Thoracic aorta (tissue), 2 donors: ENCODE measurements around the gene TTC23. TPM values are rescaled to one million over a fixed set of nuclear protein-coding genes. Genes with fewer than 3 reads are reported as not detected.

Experiments
- ATAC-seq: fragments of 150-250 bp; one replicate; pipeline ENCODE4 v1.8.0; 2017; ENCODE audit warnings: low read depth; ENCODE audit not compliant: insufficient number of reproducible peaks, low FRiP score
- DNase-seq: peaks from one replicate; pipeline ENCODE4 v3.0.0-alpha.2; 2020; ENCODE audit warnings: low spot score
- H3K27ac ChIP-seq, 2 donors: fragments of 200-600 bp; sonication (generic); 1 replicate in 1 of 2; 2 replicates in 1 of 2; pipeline ENCODE4 v1.5.1; 2016; ENCODE audit warnings: mild to moderate bottlenecking in 2 of 2, moderate library complexity in 2 of 2
- H3K27me3 ChIP-seq: fragments of 200-600 bp; sonication (generic); replicated peaks from 2 replicates; pipeline ENCODE4 v1.6.0; 2016; ENCODE audit warnings: mild to moderate bottlenecking; ENCODE audit not compliant: insufficient read depth
- H3K36me3 ChIP-seq: fragments of 200-600 bp; sonication (generic); one replicate; pipeline ENCODE4 v1.5.1; 2016
- H3K4me1 ChIP-seq, 2 donors: fragments of 200-600 bp; sonication (generic); 1 replicate in 1 of 2; 2 replicates in 1 of 2; pipeline versions ENCODE4 v1.5.1 to v1.6.0; 2016; ENCODE audit warnings: low read depth in 2 of 2, mild to moderate bottlenecking in 1 of 2; ENCODE audit not compliant: control insufficient read depth in 1 of 2
- H3K4me3 ChIP-seq: fragments of 200-600 bp; sonication (generic); 2 replicates; pipeline ENCODE4 v1.5.1; 2016; ENCODE audit warnings: mild to moderate bottlenecking
- H3K9me3 ChIP-seq: fragments of 200-600 bp; sonication (generic); 2 replicates; pipeline ENCODE4 v1.5.1; 2016
- CTCF ChIP-seq: fragments of 200-600 bp; sonication (generic); IDR thresholded peaks from one replicate; pipeline ENCODE4 v1.5.1; 2019; ENCODE audit warnings: antibody characterized with exemption
- total RNA-seq, 2 donors: library from RNA; depleted of rRNA; stranded (reverse); fragments of >200 nt; gene quantifications; one replicate each; pipeline versions ENCODE4 v1.1.0 to v1.2.3, GENCODE V29; 2016

The TTC23 gene
- total RNA-seq, 2 donors from 2014 or later = 14.2 to 32.8 TPM

DNA sequence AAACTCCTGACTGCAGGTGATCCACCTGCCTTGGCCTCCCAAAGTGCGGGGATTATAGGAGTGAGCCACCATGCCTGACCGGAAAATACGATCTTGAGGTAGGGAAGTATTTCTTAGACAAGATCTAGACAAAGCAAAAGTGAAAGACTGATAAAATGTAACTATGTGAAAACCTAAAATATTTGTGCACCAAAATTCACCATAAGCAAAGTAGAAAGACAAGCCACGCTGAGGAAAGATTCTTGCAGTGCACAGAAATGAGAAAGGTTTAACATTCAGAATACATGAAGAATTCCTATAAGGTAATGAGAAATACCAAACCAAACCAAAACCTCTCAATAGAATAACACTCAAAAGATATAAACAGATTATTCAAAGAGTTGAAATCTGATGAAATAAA lies 108.8 kb downstream of the TTC23 start:
- ATAC-seq (no peak), DNase-seq (no peak)
- Histone ChIP-seq H3K4me1 (peaks cover 7 to 31% of the 10 kb centered on the region in 2 donors), H3K36me3 (peaks cover 8% of the 10 kb centered on the region), H3K27me3 (no peaks in the 10 kb centered on the region), H3K9me3 (no peaks in the 10 kb centered on the region), H3K4me3 (no peak overlapping the region), H3K27ac (no peak overlapping the region)
- no peak for TF ChIP-seq CTCF

GRCh38 chr15:99139276-99139675 lies 110.1 kb downstream of the TTC23 start:
- Histone ChIP-seq H3K27ac (peak overlapping the region in 1 of 2 donors; percentile 2), H3K9me3 (no peaks in the 10 kb centered on the region), H3K4me3 (no peak overlapping the region), H3K36me3 (peaks cover 8% of the 10 kb centered on the region), H3K4me1 (peaks cover 7 to 40% of the 10 kb centered on the region in 2 donors), H3K27me3 (no peaks in the 10 kb centered on the region)
- no peak for TF ChIP-seq CTCF
- no peak for ATAC-seq
- no peak for DNase-seq

GRCh38 chr15:99138491-99138982 lies 110.8 kb downstream of the TTC23 start:
- H3K36me3 ChIP-seq = peaks cover 8% of the 10 kb centered on the region
- H3K27me3 ChIP-seq = no peaks in the 10 kb centered on the region
- no peak overlapping the region for H3K27ac ChIP-seq
- DNase-seq (no peak), ATAC-seq (no peak)
- peaks cover 7 to 39% of the 10 kb centered on the region in 2 donors for H3K4me1 ChIP-seq
- no peak overlapping the region for H3K4me3 ChIP-seq
- no peak for TF ChIP-seq CTCF
- H3K9me3 ChIP-seq = no peaks in the 10 kb centered on the region

DNA sequence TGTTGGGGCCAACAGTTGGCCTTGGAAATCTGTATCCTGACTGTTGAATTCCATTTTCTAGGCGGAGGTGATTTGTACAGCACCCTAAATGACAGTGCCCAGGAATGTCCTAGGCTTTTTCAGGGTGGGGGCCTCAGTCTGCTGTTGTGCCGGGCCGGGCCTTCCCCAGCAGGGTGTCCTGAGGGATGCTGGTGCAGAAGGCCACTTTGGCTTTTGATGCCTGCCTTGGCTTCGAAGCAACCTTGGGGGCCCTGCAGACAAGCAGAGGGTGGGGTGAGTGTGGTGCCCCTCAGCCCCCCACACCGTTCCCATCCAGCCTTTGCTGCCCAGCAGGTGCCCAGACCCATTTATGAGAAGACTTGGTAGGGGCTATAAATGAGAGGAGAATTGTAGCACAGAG lies 111.5 kb downstream of the TTC23 start:
- Histone ChIP-seq H3K36me3 (peaks cover 8% of the 10 kb centered on the region), H3K9me3 (no peaks in the 10 kb centered on the region), H3K27ac (no peak overlapping the region), H3K4me1 (peaks cover 4 to 39% of the 10 kb centered on the region in 2 donors), H3K4me3 (no peak overlapping the region), H3K27me3 (no peaks in the 10 kb centered on the region)
- ATAC-seq = no peak
- no peak for DNase-seq
- TF ChIP-seq CTCF = no peak

GRCh38 chr15:99137111-99137546 lies 112.3 kb downstream of the TTC23 start:
- H3K27me3 ChIP-seq = no peaks in the 10 kb centered on the region
- TF ChIP-seq CTCF = no peak
- peaks cover 4 to 40% of the 10 kb centered on the region in 2 donors for H3K4me1 ChIP-seq
- H3K9me3 ChIP-seq = no peaks in the 10 kb centered on the region
- no peak for DNase-seq
- no peak for ATAC-seq
- H3K36me3 ChIP-seq = peaks cover 9% of the 10 kb centered on the region
- no peak overlapping the region for H3K4me3 ChIP-seq
- no peak overlapping the region for H3K27ac ChIP-seq
